ENCODE measurements around the gene HIC2. TPM values are rescaled to one million over a fixed set of nuclear protein-coding genes. Genes with fewer than 3 reads are reported as not detected.
A peak's percentile ranks its signal among the peaks of the same experiment; 100 is the strongest.
"Not testable (repeated sequence)": the region's sequence is repeated elsewhere in the genome, so short reads cannot be mapped to it uniquely, and the experiment has no call there.

The HIC2 gene
- polyA plus RNA-seq, 3 donors: 9.1 to 11.8 (median 10.3) TPM

GRCh38 chr22:21446827-21447690 lies 29.9 kb downstream of the HIC2 start:
- no peak for DNase-seq (ENCODE audit: extremely low read depth in 1 of 11, low read depth in 9 of 11, low spot score in 4 of 11)

GRCh38 chr22:21447694-21448402 lies 30.7 kb downstream of the HIC2 start:
- no peak for DNase-seq (ENCODE audit: extremely low read depth in 1 of 11, low read depth in 9 of 11, low spot score in 4 of 11)

GRCh38 chr22:21448627-21449416 lies 31.7 kb downstream of the HIC2 start:
- no peak for DNase-seq (ENCODE audit: extremely low read depth in 1 of 11, low read depth in 9 of 11, low spot score in 4 of 11)

- DNase-seq (ENCODE audit: extremely low read depth in 1 of 11, low read depth in 9 of 11, low spot score in 4 of 11): no peak
These were observed 32.6 kb downstream of the HIC2 start for GRCh38 chr22:21449531-21450319.

- no peak for DNase-seq (ENCODE audit: extremely low read depth in 1 of 11, low read depth in 9 of 11, low spot score in 4 of 11)
These were observed 33.2 kb downstream of the HIC2 start for GRCh38 chr22:21450320-21450831.

- DNase-seq (ENCODE audit: extremely low read depth in 1 of 11, low read depth in 9 of 11, low spot score in 4 of 11): no peak
These were observed 33.7 kb downstream of the HIC2 start for GRCh38 chr22:21450858-21451353.

- DNase-seq (ENCODE audit: extremely low read depth in 1 of 11, low read depth in 9 of 11, low spot score in 4 of 11): no peak
These were observed 34.7 kb downstream of the HIC2 start for GRCh38 chr22:21451545-21452520.

- DNase-seq (ENCODE audit: extremely low read depth in 1 of 11, low read depth in 9 of 11, low spot score in 4 of 11): not testable (repeated sequence)
These were observed 35.5 kb downstream of the HIC2 start for GRCh38 chr22:21452666-21453065.

- not testable (repeated sequence) for DNase-seq (ENCODE audit: extremely low read depth in 1 of 11, low read depth in 9 of 11, low spot score in 4 of 11)
These were observed 37.8 kb downstream of the HIC2 start for GRCh38 chr22:21454998-21455333.

- no peak for DNase-seq (ENCODE audit: extremely low read depth in 1 of 11, low read depth in 9 of 11, low spot score in 4 of 11)
These were observed 38.3 kb downstream of the HIC2 start for GRCh38 chr22:21455334-21456089.

- DNase-seq (ENCODE audit: extremely low read depth in 1 of 11, low read depth in 9 of 11, low spot score in 4 of 11): no peak
These were observed 40.0 kb downstream of the HIC2 start for GRCh38 chr22:21457023-21457787.

- DNase-seq (ENCODE audit: extremely low read depth in 1 of 11, low read depth in 9 of 11, low spot score in 4 of 11): not testable (repeated sequence)
These were observed 45.5 kb downstream of the HIC2 start for GRCh38 chr22:21462672-21463071.

- not testable (repeated sequence) for DNase-seq (ENCODE audit: extremely low read depth in 1 of 11, low read depth in 9 of 11, low spot score in 4 of 11)
These were observed 50.4 kb downstream of the HIC2 start, which contains the start of gene TMEM191C for GRCh38 chr22:21467337-21468193. TMEM191C (plus strand) TSS chr22:21467387; CDS start chr22:21467460, 73 bp downstream.

- peak; percentile 29 to 72 (median 51) for DNase-seq (ENCODE audit: extremely low read depth in 1 of 11, low read depth in 9 of 11, low spot score in 4 of 11)
These were observed 51.3 kb downstream of the HIC2 start for GRCh38 chr22:21468194-21469096.

Data from renal cortex interstitium (tissue), 11 donors.